Measurements from ENCODE around the gene ZBTB6. TPM values are rescaled to one million over a fixed set of nuclear protein-coding genes. Genes with fewer than 3 reads are reported as not detected.

ZBTB6 gene
- total RNA-seq, 4 donors from 2014 or later = 5.2 to 10.1 (median 8.7) TPM

- 0% methylated on average over 1 to 8 of the region's 8 CpGs for WGBS, 2 donors (ENCODE audit: low coverage in 1 of 2)
- H3K36me3 ChIP-seq = peaks cover 0 to 7% (median 0%) of the 10 kb centered on the region in 4 donors
- in situ Hi-C loops (cut with MboI; ENCODE audit: low pct_ligation_motif_present in 1 of 4, low pct_unique_long_range_greater_than_20kb in 1 of 4, low sequenced_read_pairs in 3 of 4) = no loop called here
- H3K27ac ChIP-seq = peak overlapping the region; percentile 96 to 99 (median 96)
- H3K27me3 ChIP-seq = no peaks in the 10 kb centered on the region
- intact Hi-C loops (cut with DNase I; ENCODE audit: low total_unique reads) = no loop called here
- H3K4me1 ChIP-seq = peaks cover 10 to 52% (median 26%) of the 10 kb centered on the region in 4 donors
- peak; percentile 31 for DNase-seq
- no peaks in the 10 kb centered on the region for H3K9me3 ChIP-seq
- TF ChIP-seq POLR2AphosphoS5 (IDR thresholded peaks at IDR 0.05) (no peak), EP300 (IDR thresholded peaks at IDR 0.05; ENCODE audit: low read depth) (no peak), POLR2A (IDR thresholded peaks at IDR 0.05) (no peak)
- TF ChIP-seq, protein P1, sequence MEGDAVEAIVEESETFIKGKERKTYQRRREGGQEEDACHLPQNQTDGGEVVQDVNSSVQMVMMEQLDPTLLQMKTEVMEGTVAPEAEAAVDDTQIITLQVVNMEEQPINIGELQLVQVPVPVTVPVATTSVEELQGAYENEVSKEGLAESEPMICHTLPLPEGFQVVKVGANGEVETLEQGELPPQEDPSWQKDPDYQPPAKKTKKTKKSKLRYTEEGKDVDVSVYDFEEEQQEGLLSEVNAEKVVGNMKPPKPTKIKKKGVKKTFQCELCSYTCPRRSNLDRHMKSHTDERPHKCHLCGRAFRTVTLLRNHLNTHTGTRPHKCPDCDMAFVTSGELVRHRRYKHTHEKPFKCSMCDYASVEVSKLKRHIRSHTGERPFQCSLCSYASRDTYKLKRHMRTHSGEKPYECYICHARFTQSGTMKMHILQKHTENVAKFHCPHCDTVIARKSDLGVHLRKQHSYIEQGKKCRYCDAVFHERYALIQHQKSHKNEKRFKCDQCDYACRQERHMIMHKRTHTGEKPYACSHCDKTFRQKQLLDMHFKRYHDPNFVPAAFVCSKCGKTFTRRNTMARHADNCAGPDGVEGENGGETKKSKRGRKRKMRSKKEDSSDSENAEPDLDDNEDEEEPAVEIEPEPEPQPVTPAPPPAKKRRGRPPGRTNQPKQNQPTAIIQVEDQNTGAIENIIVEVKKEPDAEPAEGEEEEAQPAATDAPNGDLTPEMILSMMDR (IDR thresholded peaks at IDR 0.05) = no peak
- H3K4me3 ChIP-seq = peak overlapping the region; percentile 78 to 98 (median 90)
Observed at GRCh38 chr9:122904466-122904822, 8.7 kb downstream of the ZBTB6 start.

- 51 to 63% methylated on average over 2 of the region's 2 CpGs for WGBS, 2 donors (ENCODE audit: low coverage in 1 of 2)
- Histone ChIP-seq H3K27ac (peak overlapping the region in 2 of 4 donors; percentile 20 to 41), H3K4me1 (peaks cover 10 to 64% (median 31%) of the 10 kb centered on the region in 4 donors), H3K36me3 (peaks cover 0 to 6% (median 2%) of the 10 kb centered on the region in 4 donors), H3K4me3 (peak overlapping the region in 1 of 4 donors; percentile 9), H3K27me3 (no peaks in the 10 kb centered on the region), H3K9me3 (no peaks in the 10 kb centered on the region)
- intact Hi-C loops (cut with DNase I; ENCODE audit: low total_unique reads) = no loop called here
- DNase-seq = no peak
- TF ChIP-seq, protein P1 (IDR thresholded peaks at IDR 0.05) = no peak
- no peak for TF ChIP-seq POLR2A (IDR thresholded peaks at IDR 0.05)
- TF ChIP-seq EP300 (IDR thresholded peaks at IDR 0.05; ENCODE audit: low read depth) = no peak
- no peak for TF ChIP-seq POLR2AphosphoS5 (IDR thresholded peaks at IDR 0.05)
- in situ Hi-C loops (cut with MboI; ENCODE audit: low pct_ligation_motif_present in 1 of 4, low pct_unique_long_range_greater_than_20kb in 1 of 4, low sequenced_read_pairs in 3 of 4) = no loop called here
Observed at GRCh38 chr9:122900791-122901190, 12.3 kb downstream of the ZBTB6 start.

DNA sequence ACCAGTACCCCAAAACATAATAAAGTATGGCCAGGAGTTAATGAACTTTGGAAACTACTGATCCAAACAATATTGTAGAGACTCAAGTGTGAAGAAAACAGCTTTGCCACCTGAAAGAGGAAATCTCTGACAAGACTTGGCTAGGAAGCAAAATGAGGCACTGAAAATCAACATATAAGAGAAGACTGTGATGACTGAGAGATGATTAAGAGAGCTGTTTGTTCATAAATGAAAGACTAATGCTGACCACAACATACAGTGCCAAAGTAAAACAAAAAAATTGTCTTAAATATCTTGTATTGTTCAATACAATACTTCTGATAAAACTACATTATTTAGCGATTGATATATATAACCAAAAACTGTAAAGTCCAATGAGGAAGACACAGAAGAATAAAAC is 15.2 kb downstream of the ZBTB6 start:
- H3K4me3 ChIP-seq = no peak overlapping the region
- no peaks in the 10 kb centered on the region for H3K9me3 ChIP-seq
- in situ Hi-C loops (cut with MboI; ENCODE audit: low pct_ligation_motif_present in 1 of 4, low pct_unique_long_range_greater_than_20kb in 1 of 4, low sequenced_read_pairs in 3 of 4) = no loop called here
- no peaks in the 10 kb centered on the region for H3K27me3 ChIP-seq
- H3K27ac ChIP-seq = no peak overlapping the region
- H3K4me1 ChIP-seq = peaks cover 2 to 48% (median 16%) of the 10 kb centered on the region in 4 donors
- peaks cover 0 to 33% (median 9%) of the 10 kb centered on the region in 4 donors for H3K36me3 ChIP-seq
- no peak for TF ChIP-seq POLR2A (IDR thresholded peaks at IDR 0.05)
- TF ChIP-seq EP300 (IDR thresholded peaks at IDR 0.05; ENCODE audit: low read depth) = no peak
- TF ChIP-seq, protein P1 (IDR thresholded peaks at IDR 0.05) = no peak
- no peak for TF ChIP-seq POLR2AphosphoS5 (IDR thresholded peaks at IDR 0.05)
- 100% methylated on average over 1 of the region's 1 CpG for WGBS, 2 donors (ENCODE audit: low coverage in 1 of 2)
- intact Hi-C loops (cut with DNase I; ENCODE audit: low total_unique reads) = no loop called here
- DNase-seq = no peak

DNA sequence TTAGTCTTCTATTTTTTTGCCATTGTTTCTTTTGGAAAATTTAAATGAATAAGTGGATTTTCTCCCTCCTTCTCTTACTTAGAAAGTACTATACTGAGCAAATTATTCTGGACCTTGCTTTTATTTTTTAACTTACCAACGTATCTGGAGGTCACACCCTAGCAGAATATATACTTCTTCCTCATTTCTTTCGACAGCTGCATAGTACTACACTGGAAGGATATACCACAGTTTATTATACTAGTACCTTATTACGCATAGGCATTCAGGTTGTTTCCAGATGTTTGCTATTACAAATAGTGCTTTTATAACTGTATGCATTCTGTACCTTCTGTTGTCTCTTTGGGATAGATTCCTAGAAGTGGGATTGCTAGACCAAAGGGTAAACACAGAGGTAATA is 24.6 kb downstream of the ZBTB6 start:
- H3K4me1 ChIP-seq = peaks cover 0 to 7% (median 2%) of the 10 kb centered on the region in 4 donors
- no peaks in the 10 kb centered on the region for H3K27me3 ChIP-seq
- TF ChIP-seq POLR2A (IDR thresholded peaks at IDR 0.05) (no peak), POLR2AphosphoS5 (IDR thresholded peaks at IDR 0.05) (no peak), EP300 (IDR thresholded peaks at IDR 0.05; ENCODE audit: low read depth) (no peak)
- TF ChIP-seq, protein P1 (IDR thresholded peaks at IDR 0.05) = no peak
- in situ Hi-C loops (cut with MboI; ENCODE audit: low pct_ligation_motif_present in 1 of 4, low pct_unique_long_range_greater_than_20kb in 1 of 4, low sequenced_read_pairs in 3 of 4) = no loop called here
- intact Hi-C loops (cut with DNase I; ENCODE audit: low total_unique reads) = no loop called here
- peaks cover 0 to 60% (median 19%) of the 10 kb centered on the region in 4 donors for H3K36me3 ChIP-seq
- H3K9me3 ChIP-seq = no peaks in the 10 kb centered on the region
- no peak for DNase-seq
- no peak overlapping the region for H3K27ac ChIP-seq
- no peak overlapping the region for H3K4me3 ChIP-seq
- 32 to 56% methylated on average over 3 of the region's 3 CpGs for WGBS, 2 donors (ENCODE audit: low coverage in 1 of 2)
